Stimulated activated naive CD4-positive, alpha-beta T cell (primary cell): Measurements from ENCODE around the gene TTC16.

ENCODE experiments used
- DNase-seq, 6 experiments: peaks; one replicate each; lab custom pipeline; 2025; lab: John Stamatoyannopoulos, UW

The TTC16 gene

GRCh38 chr9:127720031-127720864 is 4.4 kb downstream of the TTC16 start:
- DNase-seq = peak in 4 of 6 experiments; percentile 5 to 37 (median 12)

- DNase-seq = no peak
Measured at GRCh38 chr9:127720865-127721227, 5.0 kb downstream of the TTC16 start.

- no peak for DNase-seq
Measured at GRCh38 chr9:127721391-127721821, 5.5 kb downstream of the TTC16 start.

- DNase-seq = no peak
Measured at GRCh38 chr9:127722055-127722745, 6.3 kb downstream of the TTC16 start.

- DNase-seq = no peak
Measured at GRCh38 chr9:127723013-127723412, 7.1 kb downstream of the TTC16 start.

GRCh38 chr9:127723444-127723843 is 7.6 kb downstream of the TTC16 start:
- DNase-seq = no peak

GRCh38 chr9:127724012-127724411 is 8.1 kb downstream of the TTC16 start:
- DNase-seq = no peak

GRCh38 chr9:127726871-127727270 is 11.0 kb downstream of the TTC16 start:
- DNase-seq = no peak

GRCh38 chr9:127728808-127729207 is 12.9 kb downstream of the TTC16 start:
- no peak for DNase-seq

GRCh38 chr9:127729522-127730256 is 13.8 kb downstream of the TTC16 start:
- no peak for DNase-seq

- no peak for DNase-seq
Measured at GRCh38 chr9:127730262-127730661, 14.4 kb downstream of the TTC16 start.

- DNase-seq = no peak
Measured at GRCh38 chr9:127730799-127731410, 15.0 kb downstream of the TTC16 start.

- no peak for DNase-seq
Measured at GRCh38 chr9:127731938-127732337, 16.1 kb downstream of the TTC16 start.

- no peak for DNase-seq
Measured at GRCh38 chr9:127732444-127732843, 16.6 kb downstream of the TTC16 start.

GRCh38 chr9:127733614-127734013 is 17.7 kb downstream of the TTC16 start:
- no peak for DNase-seq

GRCh38 chr9:127734247-127734746 is 18.4 kb downstream of the TTC16 start:
- DNase-seq = no peak

- peak; percentile 97 to 99 (median 98) for DNase-seq
Measured at GRCh38 chr9:127734747-127735529, 19.1 kb downstream of the TTC16 start, which contains the start of gene TOR2A. TSS of gene TOR2A (minus strand) at chr9:127735294. CDS start at chr9:127735270, 24 bp downstream.

- no peak for DNase-seq
Measured at GRCh38 chr9:127735530-127736185, 19.8 kb downstream of the TTC16 start.

- DNase-seq = no peak
Measured at GRCh38 chr9:127738666-127739065, 22.8 kb downstream of the TTC16 start.

GRCh38 chr9:127739614-127740330 is 23.9 kb downstream of the TTC16 start:
- DNase-seq = no peak
